ENCODE measurements around the gene PAX8.

The PAX8 gene

DNA sequence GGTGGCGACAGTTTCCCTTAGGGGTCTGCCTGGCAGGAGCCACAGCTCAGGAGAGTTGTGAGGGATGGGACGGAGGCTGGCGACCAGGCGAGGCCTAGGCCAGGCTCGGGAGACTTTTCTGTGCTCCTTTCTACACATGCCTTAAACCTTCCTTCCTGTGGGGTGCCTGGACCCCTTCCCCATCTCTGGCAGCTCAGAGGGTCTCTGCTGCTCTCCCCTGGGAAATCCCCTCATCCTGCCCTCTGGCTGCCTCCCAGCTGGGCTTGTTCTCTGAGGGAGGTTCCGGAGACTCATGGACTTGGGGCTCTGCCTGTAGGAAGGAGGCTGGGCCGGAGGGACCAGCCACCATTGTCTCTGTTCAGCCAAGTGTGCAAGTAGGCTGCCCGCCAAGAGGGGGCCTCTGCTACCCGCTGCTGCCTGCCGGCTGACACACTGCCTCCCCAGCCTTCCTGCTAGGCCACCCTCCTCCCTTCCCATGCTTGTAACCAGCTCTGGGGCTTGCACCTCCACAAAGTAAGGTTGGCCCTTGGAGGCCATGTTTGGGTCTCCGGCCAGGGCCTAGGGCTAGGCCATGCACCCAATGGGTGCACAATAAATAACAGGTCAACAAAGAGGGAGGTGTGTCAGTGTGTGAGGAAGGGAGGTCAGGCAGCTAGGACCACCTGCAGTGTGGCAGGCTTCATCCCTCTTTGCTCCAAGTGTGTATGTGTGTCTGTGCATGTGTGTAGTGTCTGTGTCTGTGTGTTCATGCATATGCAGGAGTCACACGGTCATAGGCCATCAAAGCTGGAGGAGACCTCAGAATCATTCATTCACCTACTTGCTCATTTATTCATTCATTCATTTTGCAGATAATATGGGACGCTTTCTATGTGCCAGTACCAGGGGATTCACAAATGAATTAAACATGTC lies 76.2 kb downstream of the PAX8 start:
- DNase-seq (ENCODE audit: low spot score), result no peak

DNA sequence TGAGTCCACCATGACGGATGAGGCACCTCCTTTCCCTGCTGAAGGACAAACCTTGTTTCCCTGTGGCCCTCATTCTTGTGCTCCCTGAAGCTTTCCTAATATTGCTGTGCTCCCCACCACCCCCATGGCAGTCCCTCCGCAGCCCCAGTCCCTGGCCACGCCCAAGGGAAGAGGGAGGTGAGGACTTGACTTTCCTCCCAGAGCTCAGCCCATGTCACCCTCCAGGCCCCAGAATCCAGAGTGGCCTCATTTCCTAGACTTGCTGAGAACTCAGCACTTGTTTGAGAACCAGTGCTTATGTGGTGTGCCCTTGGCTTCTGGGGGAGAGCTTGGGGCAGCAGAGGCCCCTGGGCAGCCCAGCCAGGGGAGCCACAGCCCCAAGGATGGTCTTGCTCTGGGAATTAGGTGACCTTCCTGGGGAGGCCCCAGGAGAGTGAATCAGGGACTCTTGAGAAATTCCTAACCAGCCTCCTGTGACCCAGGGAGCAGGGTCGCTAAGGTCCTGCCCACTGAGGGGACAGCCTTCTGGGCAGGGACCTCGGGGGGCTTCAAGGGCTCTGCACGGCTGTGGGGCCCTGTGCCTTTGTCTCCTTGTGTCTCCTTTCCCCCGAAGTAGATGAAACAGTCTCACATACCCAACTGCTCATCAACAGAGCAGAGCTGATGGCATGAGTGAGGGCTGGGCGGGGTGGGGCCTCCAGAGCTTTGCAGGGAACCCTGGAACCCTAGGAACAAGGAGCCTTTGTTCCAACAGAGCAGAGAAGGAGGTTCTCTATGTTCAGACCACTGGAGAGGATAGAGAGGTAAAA lies 77.0 kb downstream of the PAX8 start:
- DNase-seq (ENCODE audit: low spot score), result no peak

- DNase-seq (ENCODE audit: low spot score), result no peak
These were observed 77.8 kb downstream of the PAX8 start for GRCh38 chr2:113200736-113201490.

DNA sequence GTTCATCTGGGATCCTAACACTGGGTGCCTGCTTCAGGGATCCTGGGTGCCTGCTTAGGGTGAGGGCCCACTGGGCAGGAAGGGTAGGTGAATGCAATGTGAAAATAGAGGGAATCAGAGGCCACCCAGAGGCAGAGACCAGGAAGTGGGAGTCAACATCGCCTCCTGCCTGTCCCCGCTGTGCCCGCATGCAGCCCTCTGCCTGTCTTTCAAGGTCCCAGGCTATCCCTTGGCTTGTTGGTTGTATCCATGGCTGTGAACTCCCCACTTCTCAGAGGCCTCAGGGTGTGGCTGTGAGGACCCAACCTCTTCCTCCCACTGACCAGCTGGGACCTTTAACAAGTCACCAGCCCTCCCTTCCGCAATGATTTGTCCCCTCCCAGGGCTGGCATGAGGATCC lies 78.5 kb downstream of the PAX8 start:
- no peak for DNase-seq (ENCODE audit: low spot score)

DNA sequence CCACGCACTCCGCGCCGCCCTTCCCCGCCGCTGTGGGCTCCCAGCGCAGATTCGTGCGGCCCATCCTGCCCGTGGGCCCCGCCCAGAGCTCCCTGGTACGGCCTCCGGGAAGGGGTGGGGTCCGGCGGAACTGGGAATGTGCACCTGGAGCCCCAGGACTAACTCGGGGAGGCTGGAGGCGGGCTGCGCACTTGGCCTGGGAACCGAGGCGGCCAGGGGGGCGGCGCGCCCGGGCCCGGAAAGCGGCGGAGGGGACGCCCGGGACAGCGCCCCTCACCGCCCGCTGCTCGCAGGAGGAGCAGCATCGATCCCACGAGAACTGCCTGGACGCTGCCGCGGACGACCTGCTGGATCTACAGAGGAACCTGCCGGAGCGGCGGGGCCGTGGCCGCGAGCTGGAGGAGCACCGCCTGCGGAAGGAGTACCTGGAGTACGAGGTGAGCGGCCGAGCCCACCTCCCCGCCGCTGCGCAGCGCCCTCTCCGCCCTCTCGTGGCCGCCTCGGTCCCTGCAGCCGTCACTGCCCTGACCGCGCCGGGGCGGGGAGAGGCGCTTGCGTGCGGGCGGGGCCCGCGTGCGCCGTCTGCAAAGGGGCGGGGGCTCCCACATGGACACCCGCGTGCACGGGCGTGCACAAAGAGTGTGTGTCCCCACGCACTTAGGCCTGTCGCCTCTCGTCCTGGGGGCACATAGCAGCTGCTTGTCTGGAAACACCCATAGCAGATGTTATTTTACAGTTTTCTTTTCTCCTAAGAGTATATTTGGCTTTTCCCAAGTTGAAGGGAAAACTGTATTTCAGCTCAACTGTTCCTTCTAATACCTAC lies 79.7 kb downstream of the PAX8 start:
- DNase-seq (ENCODE audit: low spot score), result peak; percentile 62

DNA sequence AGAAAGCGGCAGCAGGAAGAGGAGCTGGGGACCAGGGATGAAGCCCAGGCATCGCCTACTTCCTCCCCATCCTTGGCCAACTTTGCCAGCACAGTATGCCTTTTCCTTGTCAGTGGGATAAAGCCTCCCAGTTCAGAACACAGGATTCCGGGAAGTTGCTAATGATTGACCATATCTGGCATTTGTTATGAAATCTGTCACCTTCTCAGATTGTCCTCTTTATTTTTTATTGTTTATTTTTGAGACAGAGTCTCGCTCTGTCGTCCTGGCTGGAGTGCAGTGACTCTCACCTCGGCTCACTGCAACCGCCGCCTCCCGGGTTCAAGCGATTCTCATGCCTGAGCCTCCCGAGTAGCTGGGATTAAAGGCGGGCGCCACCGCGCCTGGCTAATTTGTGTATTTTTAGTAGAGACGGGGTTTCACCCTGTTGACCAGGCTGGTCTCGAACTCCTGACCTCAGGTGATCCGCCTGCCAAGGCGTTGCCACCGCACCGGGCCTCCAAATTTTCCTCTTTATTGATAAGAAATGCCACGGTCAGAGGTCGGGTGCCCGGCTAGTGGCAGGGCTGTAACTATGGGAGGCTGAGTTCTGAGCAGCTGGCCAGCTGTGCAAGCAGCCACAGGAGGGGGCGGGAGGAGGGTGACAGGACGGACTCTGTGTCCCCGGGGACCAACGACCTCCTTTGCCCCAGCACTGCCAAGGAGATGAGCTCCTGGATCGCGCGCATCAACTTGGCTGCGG lies 80.5 kb downstream of the PAX8 start:
- no peak for DNase-seq (ENCODE audit: low spot score)

DNA sequence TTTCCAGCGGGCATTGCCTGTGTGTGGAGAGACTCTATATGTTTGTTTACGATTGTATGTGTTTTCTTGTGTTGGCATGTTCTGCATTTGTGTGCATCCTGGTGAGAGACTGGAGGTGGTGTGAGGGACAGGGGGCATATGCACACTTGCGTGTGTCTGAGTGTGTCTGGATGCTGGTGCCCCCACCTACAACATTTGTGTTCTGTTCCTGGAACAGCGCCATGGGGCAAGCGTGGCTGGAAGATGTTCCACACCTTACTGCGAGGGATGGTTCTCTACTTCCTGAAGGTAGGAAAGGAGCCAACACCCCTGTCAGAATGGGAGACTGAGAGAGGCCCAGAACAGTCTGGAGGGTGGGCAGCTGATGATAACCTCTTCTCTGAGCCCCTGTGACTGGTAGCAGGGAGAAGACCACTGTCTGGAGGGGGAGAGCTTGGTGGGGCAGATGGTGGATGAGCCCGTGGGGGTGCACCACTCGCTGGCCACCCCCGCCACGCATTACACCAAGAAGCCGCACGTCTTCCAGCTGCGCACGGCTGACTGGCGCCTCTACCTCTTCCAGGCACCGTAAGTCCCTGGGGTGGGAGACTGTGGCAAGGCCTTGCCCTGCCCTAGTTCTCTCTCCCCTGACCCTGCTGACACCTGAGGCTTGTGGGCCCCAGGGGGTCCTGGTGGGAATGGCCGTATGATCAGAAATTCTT lies 81.2 kb downstream of the PAX8 start:
- DNase-seq (ENCODE audit: low spot score), result no peak

GRCh38 chr2:113196839-113197238 lies 81.9 kb downstream of the PAX8 start:
- DNase-seq (ENCODE audit: low spot score), result no peak

DNA sequence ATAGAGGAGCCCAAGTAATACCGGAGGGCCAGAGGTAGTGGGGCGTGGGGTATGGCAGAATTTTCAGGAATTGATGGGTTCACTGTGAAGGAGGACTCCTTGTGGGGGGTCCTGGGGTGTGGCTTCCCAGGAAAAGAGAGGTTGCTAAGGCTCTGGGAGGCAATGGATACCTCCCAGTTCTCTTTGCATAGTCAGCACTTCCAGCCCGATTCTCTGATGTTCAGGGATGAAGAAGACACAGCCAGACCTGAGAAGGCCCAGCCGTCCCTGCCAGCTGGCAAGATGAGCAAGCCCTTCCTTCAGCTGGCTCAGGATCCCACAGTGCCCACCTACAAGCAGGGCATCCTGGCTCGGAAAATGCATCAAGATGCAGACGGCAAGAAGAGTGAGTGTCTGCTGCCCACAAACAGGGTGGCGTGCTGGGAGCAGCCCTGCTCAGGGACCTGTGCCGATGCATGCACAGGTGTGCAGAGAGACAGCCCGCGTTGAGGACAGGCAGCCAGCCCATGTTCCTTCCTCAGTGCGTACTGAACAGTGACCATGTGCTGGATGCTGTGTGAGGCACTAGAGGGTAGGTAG lies 82.7 kb downstream of the PAX8 start:
- no peak for DNase-seq (ENCODE audit: low spot score)

DNA sequence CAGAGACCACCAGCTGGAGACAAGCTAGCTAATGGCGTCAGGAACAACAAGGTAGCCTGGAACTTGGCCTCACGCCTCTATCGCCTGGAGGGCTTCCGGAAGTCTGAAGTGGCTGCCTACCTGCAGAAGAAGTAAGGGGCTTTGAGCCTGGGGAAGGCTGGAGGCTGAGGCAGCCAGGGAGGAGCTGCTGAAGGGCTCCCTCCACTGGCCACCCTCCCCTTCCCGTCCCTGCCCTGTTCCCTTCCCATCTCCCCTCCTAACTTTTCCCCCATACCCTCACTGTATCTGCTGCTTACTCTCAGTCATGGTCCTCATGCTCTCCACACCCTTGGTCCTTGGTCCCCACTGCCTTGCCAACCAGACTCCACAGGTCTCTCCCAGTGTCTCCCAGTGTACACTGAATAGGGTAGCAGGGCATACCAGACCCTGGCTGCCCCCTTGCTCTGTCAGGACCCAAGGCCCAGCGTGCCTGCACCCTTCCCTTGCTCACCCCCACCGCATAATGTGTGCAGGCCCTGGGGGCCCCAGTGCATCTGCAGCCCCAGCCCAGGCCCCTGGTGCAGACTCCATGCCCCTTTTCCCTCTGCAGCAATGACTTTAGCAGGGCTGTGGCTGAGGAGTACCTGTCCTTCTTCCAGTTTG lies 86.1 kb downstream of the PAX8 start:
- no peak for DNase-seq (ENCODE audit: low spot score)

GRCh38 chr2:113190871-113191270 lies 87.8 kb downstream of the PAX8 start:
- DNase-seq (ENCODE audit: low spot score), result no peak

DNA sequence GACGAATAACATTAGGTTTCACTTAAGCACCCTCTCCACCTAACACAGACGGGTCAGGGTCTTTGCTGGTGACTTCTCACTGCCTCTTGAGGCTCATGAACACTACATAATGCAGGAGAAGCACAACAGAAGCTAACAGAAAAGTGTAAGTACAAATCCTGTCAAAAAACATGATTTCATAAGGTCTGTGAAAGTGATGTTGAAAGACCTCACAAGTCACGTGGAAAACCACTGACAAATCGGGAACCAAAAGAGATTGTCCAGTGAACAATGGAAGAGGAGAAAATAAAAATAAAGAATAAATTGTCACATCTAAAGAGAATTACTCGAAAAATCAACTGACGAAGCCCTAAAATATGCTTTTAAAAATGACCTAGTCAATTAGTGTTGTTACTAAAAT lies 91.0 kb downstream of the PAX8 start:
- no peak for DNase-seq (ENCODE audit: low spot score)

DNA sequence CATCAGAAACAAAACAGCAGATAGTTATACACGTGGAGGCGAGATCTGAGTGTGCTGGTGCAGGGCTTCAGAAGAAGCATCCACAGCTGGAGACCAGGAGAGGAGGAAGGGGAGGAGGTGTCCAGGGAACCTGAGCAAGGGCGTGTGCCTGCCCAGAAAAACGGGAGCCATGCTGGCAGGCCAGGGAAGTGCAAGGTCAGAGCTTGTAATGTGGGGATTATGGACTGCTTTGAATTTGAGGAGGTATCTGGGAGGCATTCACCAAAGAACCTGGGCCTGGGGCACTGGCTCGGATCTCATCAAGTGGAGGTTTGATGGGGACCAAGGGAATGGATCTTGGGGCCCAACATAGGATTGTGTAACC lies 92.3 kb downstream of the PAX8 start:
- DNase-seq (ENCODE audit: low spot score), result no peak

- no peak for DNase-seq (ENCODE audit: low spot score)
These were observed 92.9 kb downstream of the PAX8 start for GRCh38 chr2:113185664-113186432.

GRCh38 chr2:113184531-113185230 lies 94.0 kb downstream of the PAX8 start:
- no peak for DNase-seq (ENCODE audit: low spot score)

DNA sequence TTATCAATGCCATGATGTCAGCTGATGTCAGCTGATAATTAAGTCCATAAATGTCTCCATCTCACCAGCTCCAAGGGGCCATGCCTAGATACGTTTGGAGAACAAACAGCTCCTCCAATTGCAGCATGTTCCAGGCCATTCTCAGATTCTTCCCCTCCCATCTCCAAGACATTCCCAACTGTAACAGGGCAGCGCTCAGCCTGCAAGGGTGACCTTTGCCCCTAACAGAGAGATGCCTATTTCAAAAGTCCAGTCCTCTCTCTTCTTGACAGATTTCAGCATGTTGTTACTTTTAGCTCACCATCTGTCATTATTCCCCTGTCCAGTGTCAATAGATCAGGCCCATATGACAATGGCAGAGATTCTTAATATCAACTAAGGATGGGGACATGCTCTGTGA lies 95.0 kb downstream of the PAX8 start:
- no peak for DNase-seq (ENCODE audit: low spot score)

- DNase-seq (ENCODE audit: low spot score), result no peak
These were observed 95.5 kb downstream of the PAX8 start for GRCh38 chr2:113183264-113183663.

Measured in NAMALWA (cell line).